SH-SY5Y (cell line): ENCODE data around the gene NMUR2.

ENCODE experiments used
- GATA2 ChIP-seq: IDR thresholded peaks from 2 replicates; pipeline ENCODE4 v1.6.1; 2011; ENCODE audit warnings: mild to moderate bottlenecking, low read depth, low read length
- GATA3 ChIP-seq: IDR thresholded peaks from 2 replicates; pipeline ENCODE4 v1.6.1; 2011; ENCODE audit warnings: low read depth, mild to moderate bottlenecking, low read length, moderate library complexity

The NMUR2 gene

GRCh38 chr5:152405145-152405544, at the start of gene NMUR2:
Gene NMUR2 (minus strand): TSS chr5:152405279. CDS start chr5:152405113, 166 bp downstream.
- TF ChIP-seq GATA3 (no peak), GATA2 (no peak)

GRCh38 chr5:152443935-152444334, 38.9 kb upstream of the NMUR2 start:
- no peak for TF ChIP-seq GATA2
- no peak for TF ChIP-seq GATA3

- TF ChIP-seq GATA3 = no peak
- no peak for TF ChIP-seq GATA2
Observed at GRCh38 chr5:152439791-152440190, 34.7 kb upstream of the NMUR2 start.

- TF ChIP-seq GATA2 = no peak
- no peak for TF ChIP-seq GATA3
Observed at GRCh38 chr5:152437866-152438265, 32.8 kb upstream of the NMUR2 start.

GRCh38 chr5:152427721-152428120, 22.6 kb upstream of the NMUR2 start:
- no peak for TF ChIP-seq GATA2
- TF ChIP-seq GATA3 = no peak

GRCh38 chr5:152425083-152425482, 20.0 kb upstream of the NMUR2 start:
- TF ChIP-seq GATA2 (no peak), GATA3 (no peak)

GRCh38 chr5:152424501-152424900, 19.4 kb upstream of the NMUR2 start:
- TF ChIP-seq GATA3 (no peak), GATA2 (no peak)

GRCh38 chr5:152422081-152422480, 17.0 kb upstream of the NMUR2 start:
- TF ChIP-seq GATA2 (no peak), GATA3 (no peak)

GRCh38 chr5:152412129-152412528, 7.0 kb upstream of the NMUR2 start:
- no peak for TF ChIP-seq GATA2
- no peak for TF ChIP-seq GATA3

GRCh38 chr5:152406082-152406481, 1.0 kb upstream of the NMUR2 start:
- no peak for TF ChIP-seq GATA2
- TF ChIP-seq GATA3 = no peak

- no peak for TF ChIP-seq GATA2
- no peak for TF ChIP-seq GATA3
Observed at GRCh38 chr5:152404494-152404893, 585 bp downstream of the NMUR2 start.

- TF ChIP-seq GATA2 = no peak
- no peak for TF ChIP-seq GATA3
Observed at GRCh38 chr5:152403046-152403445, 2.0 kb downstream of the NMUR2 start.

- TF ChIP-seq GATA3 (no peak), GATA2 (no peak)
Observed at GRCh38 chr5:152400846-152401245, 4.2 kb downstream of the NMUR2 start.

- TF ChIP-seq GATA3 = no peak
- no peak for TF ChIP-seq GATA2
Observed at GRCh38 chr5:152397581-152397980, 7.5 kb downstream of the NMUR2 start.

- TF ChIP-seq GATA2 (no peak), GATA3 (no peak)
Observed at GRCh38 chr5:152393441-152393840, 11.6 kb downstream of the NMUR2 start.

- TF ChIP-seq GATA2 (no peak), GATA3 (no peak)
Observed at GRCh38 chr5:152389208-152389849, 15.8 kb downstream of the NMUR2 start.

GRCh38 chr5:152388610-152389009, 16.5 kb downstream of the NMUR2 start:
- TF ChIP-seq GATA3 = no peak
- no peak for TF ChIP-seq GATA2
